Calu3 (cell line): Measurements from ENCODE around the gene MBD5. TPM values are rescaled to one million over a fixed set of nuclear protein-coding genes. Genes with fewer than 3 reads are reported as not detected.

Experiments
- BruUV-seq: library from RNA; stranded (reverse); fragments of 400-500 nt; replicated peaks from 2 replicates; lab custom pipeline; 2021; lab: Mats Ljungman, UMichigan
- CTCF ChIA-PET: fragments of 300-600 bp; sonication (Branson Sonifier 250); formaldehyde crosslinking; loops from one replicate; lab custom pipeline; 2022; ENCODE audit warnings: antibody characterized with exemption; lab: Charles Lee
- DNase-seq: peaks from one replicate; pipeline ENCODE4 v3.0.0; 2022
- H3K27ac Mint-ChIP-seq: one replicate; pipeline ENCODE4 v1.8.0; 2022; ENCODE audit warnings: mixed read lengths; ENCODE audit not compliant: unreplicated experiment
- H3K27me3 Mint-ChIP-seq: one replicate; pipeline ENCODE4 v1.8.0; 2022; ENCODE audit warnings: mixed read lengths; ENCODE audit not compliant: unreplicated experiment
- H3K36me3 Mint-ChIP-seq: one replicate; pipeline ENCODE4 v1.8.0; 2022; ENCODE audit warnings: mild to moderate bottlenecking, moderate library complexity, mixed read lengths; ENCODE audit not compliant: insufficient read depth, unreplicated experiment
- H3K4me1 Mint-ChIP-seq: one replicate; pipeline ENCODE4 v1.8.0; 2022; ENCODE audit warnings: mild to moderate bottlenecking, low read depth, mixed read lengths; ENCODE audit not compliant: unreplicated experiment
- H3K4me3 Mint-ChIP-seq: one replicate; pipeline ENCODE4 v1.8.0; 2022; ENCODE audit warnings: mild to moderate bottlenecking, low read depth, moderate library complexity, mixed read lengths; ENCODE audit not compliant: unreplicated experiment
- H3K9me3 Mint-ChIP-seq: one replicate; pipeline ENCODE4 v1.8.0; 2022; ENCODE audit warnings: low read depth, mixed read lengths; ENCODE audit not compliant: unreplicated experiment
- CTCF ChIP-seq: fragments of 200-600 bp; IDR thresholded peaks from one replicate; pipeline ENCODE4 v1.8.0; 2022; ENCODE audit warnings: antibody characterized with exemption; ENCODE audit not compliant: unreplicated experiment
- intact Hi-C: fragments of 100-400 bp; cut with micrococcal nuclease; formaldehyde crosslinking; loops from one replicate; pipeline ENCODE4 v1.10.0; 2022; ENCODE audit not compliant: unreplicated experiment
- total RNA-seq: library from RNA; stranded (reverse); gene quantifications from 2 replicates; pipeline ENCODE4 v1.2.3, GENCODE V29; 2022

MBD5 gene
- total RNA-seq, 1 experiment from 2014 or later = 36.4 TPM

GRCh38 chr2:148447877-148448276, 427.0 kb downstream of the MBD5 start:
- H3K4me1 Mint-ChIP-seq = no peaks in the 10 kb centered on the region
- DNase-seq = no peak
- intact Hi-C loops = no loop called here
- CTCF ChIA-PET = no interaction called here
- no peak overlapping the region for H3K27ac Mint-ChIP-seq
- no peak overlapping the region for H3K4me3 Mint-ChIP-seq
- no TSS peak for BruUV-seq
- H3K36me3 Mint-ChIP-seq = no peaks in the 10 kb centered on the region
- H3K9me3 Mint-ChIP-seq = no peaks in the 10 kb centered on the region
- TF ChIP-seq CTCF = no peak
- H3K27me3 Mint-ChIP-seq = no peaks in the 10 kb centered on the region

GRCh38 chr2:148450531-148450930, 429.6 kb downstream of the MBD5 start:
- no TSS peak for BruUV-seq
- CTCF ChIA-PET = interaction anchor here (0.8 kb wide), 1 partner anchor 77 kb away, joined by 3 read pairs; no protein-coding TSS in a partner anchor
- no peaks in the 10 kb centered on the region for H3K36me3 Mint-ChIP-seq
- H3K4me3 Mint-ChIP-seq = no peak overlapping the region
- no peaks in the 10 kb centered on the region for H3K27me3 Mint-ChIP-seq
- H3K4me1 Mint-ChIP-seq = no peaks in the 10 kb centered on the region
- TF ChIP-seq CTCF = no peak
- no peak for DNase-seq
- intact Hi-C loops = no loop called here
- H3K9me3 Mint-ChIP-seq = no peaks in the 10 kb centered on the region
- H3K27ac Mint-ChIP-seq = no peak overlapping the region

GRCh38 chr2:148451046-148451445, 430.2 kb downstream of the MBD5 start:
- CTCF ChIA-PET = no interaction called here
- Mint-ChIP-seq H3K27ac (no peak overlapping the region), H3K4me3 (no peak overlapping the region), H3K27me3 (no peaks in the 10 kb centered on the region), H3K4me1 (no peaks in the 10 kb centered on the region), H3K9me3 (no peaks in the 10 kb centered on the region), H3K36me3 (no peaks in the 10 kb centered on the region)
- no peak for DNase-seq
- no TSS peak for BruUV-seq
- intact Hi-C loops = no loop called here
- no peak for TF ChIP-seq CTCF

GRCh38 chr2:148455791-148456190, 434.9 kb downstream of the MBD5 start:
- no peaks in the 10 kb centered on the region for H3K27me3 Mint-ChIP-seq
- BruUV-seq = no TSS peak
- CTCF ChIA-PET = no interaction called here
- TF ChIP-seq CTCF = no peak
- no peak for DNase-seq
- H3K9me3 Mint-ChIP-seq = no peaks in the 10 kb centered on the region
- H3K27ac Mint-ChIP-seq = no peak overlapping the region
- intact Hi-C loops = no loop called here
- no peak overlapping the region for H3K4me3 Mint-ChIP-seq
- H3K36me3 Mint-ChIP-seq = no peaks in the 10 kb centered on the region
- no peaks in the 10 kb centered on the region for H3K4me1 Mint-ChIP-seq

- no TSS peak for BruUV-seq
- H3K4me1 Mint-ChIP-seq = no peaks in the 10 kb centered on the region
- no peaks in the 10 kb centered on the region for H3K27me3 Mint-ChIP-seq
- H3K9me3 Mint-ChIP-seq = no peaks in the 10 kb centered on the region
- H3K4me3 Mint-ChIP-seq = no peak overlapping the region
- H3K27ac Mint-ChIP-seq = no peak overlapping the region
- no peak for DNase-seq
- intact Hi-C loops = no loop called here
- no peaks in the 10 kb centered on the region for H3K36me3 Mint-ChIP-seq
- CTCF ChIA-PET = no interaction called here
- no peak for TF ChIP-seq CTCF
Measured at GRCh38 chr2:148458171-148458570, 437.3 kb downstream of the MBD5 start.
